OCI-LY3 (cell line): Measurements from ENCODE around the gene DNAJC6.

Source experiments
- EZH2phosphoT487 ChIP-seq: fragments of 200-600 bp; shearing (Covaris generic); IDR thresholded peaks from 2 replicates; pipeline ENCODE4 v1.6.1; 2018; ENCODE audit warnings: antibody characterized with exemption, mixed run types, low read depth
- TF ChIP-seq, protein P1 (sequence below): fragments of 200-600, 300-600 bp; sonication (generic); IDR thresholded peaks from 2 replicates; pipeline ENCODE4 v1.5.1; 2014; ENCODE audit warnings: antibody characterized with exemption, low read length, low read depth

GRCh38 chr1:65346190-65346589 is 36.8 kb downstream of the DNAJC6 start:
- TF ChIP-seq, protein P1, sequence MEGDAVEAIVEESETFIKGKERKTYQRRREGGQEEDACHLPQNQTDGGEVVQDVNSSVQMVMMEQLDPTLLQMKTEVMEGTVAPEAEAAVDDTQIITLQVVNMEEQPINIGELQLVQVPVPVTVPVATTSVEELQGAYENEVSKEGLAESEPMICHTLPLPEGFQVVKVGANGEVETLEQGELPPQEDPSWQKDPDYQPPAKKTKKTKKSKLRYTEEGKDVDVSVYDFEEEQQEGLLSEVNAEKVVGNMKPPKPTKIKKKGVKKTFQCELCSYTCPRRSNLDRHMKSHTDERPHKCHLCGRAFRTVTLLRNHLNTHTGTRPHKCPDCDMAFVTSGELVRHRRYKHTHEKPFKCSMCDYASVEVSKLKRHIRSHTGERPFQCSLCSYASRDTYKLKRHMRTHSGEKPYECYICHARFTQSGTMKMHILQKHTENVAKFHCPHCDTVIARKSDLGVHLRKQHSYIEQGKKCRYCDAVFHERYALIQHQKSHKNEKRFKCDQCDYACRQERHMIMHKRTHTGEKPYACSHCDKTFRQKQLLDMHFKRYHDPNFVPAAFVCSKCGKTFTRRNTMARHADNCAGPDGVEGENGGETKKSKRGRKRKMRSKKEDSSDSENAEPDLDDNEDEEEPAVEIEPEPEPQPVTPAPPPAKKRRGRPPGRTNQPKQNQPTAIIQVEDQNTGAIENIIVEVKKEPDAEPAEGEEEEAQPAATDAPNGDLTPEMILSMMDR, result no peak
- no peak for TF ChIP-seq EZH2phosphoT487
